Measurements from ENCODE around the gene ANKRD28.
A peak's percentile ranks its signal among the peaks of the same experiment; 100 is the strongest.

The ANKRD28 gene

GRCh38 chr3:15801298-15801697, 3.5 kb upstream of the ANKRD28 start:
- Histone ChIP-seq H3K36me3 (ENCODE audit: control insufficient read depth in 1 of 2, insufficient read depth in 2 of 2, low read length in 2 of 2) (peaks cover 0 to 16% of the 10 kb centered on the region in 2 donors), H3K4me3 (ENCODE audit: low read depth in 1 of 2, low read length in 2 of 2) (no peak overlapping the region), H3K9me3 (ENCODE audit: control insufficient read depth in 1 of 2, low read length in 2 of 2) (no peaks in the 10 kb centered on the region), H3K4me1 (ENCODE audit: control insufficient read depth in 1 of 2, insufficient read depth in 2 of 2, low read length in 2 of 2) (peaks cover 0 to 5% of the 10 kb centered on the region in 2 donors), H3K27ac (ENCODE audit: low read length) (no peak overlapping the region), H3K27me3 (ENCODE audit: low read depth, low read length) (no peaks in the 10 kb centered on the region)

DNA sequence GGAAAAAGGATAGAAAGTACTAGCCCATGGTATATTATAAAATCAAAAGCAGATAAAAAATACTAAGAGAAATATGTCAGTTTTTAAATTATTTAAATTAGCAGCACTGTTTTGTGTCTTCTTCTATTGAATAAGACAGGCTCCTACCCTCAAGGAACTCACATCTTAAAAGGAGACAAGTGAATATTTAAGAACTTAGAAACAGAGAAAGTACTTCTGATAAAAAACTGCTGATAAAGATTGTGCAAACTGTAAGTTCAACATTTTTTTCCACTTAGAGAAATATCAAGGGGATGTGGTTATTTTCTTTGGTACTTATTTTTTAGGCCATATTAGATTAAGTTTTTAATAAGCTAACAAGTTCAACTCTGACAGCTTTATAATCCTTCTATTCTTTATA, 3.0 kb upstream of the ANKRD28 start:
- peaks cover 0 to 5% of the 10 kb centered on the region in 2 donors for H3K4me1 ChIP-seq (ENCODE audit: control insufficient read depth in 1 of 2, insufficient read depth in 2 of 2, low read length in 2 of 2)
- no peak overlapping the region for H3K4me3 ChIP-seq (ENCODE audit: low read depth in 1 of 2, low read length in 2 of 2)
- no peaks in the 10 kb centered on the region for H3K27me3 ChIP-seq (ENCODE audit: low read depth, low read length)
- no peaks in the 10 kb centered on the region for H3K9me3 ChIP-seq (ENCODE audit: control insufficient read depth in 1 of 2, low read length in 2 of 2)
- H3K27ac ChIP-seq (ENCODE audit: low read length): no peak overlapping the region
- H3K36me3 ChIP-seq (ENCODE audit: control insufficient read depth in 1 of 2, insufficient read depth in 2 of 2, low read length in 2 of 2): peaks cover 0 to 19% of the 10 kb centered on the region in 2 donors

DNA sequence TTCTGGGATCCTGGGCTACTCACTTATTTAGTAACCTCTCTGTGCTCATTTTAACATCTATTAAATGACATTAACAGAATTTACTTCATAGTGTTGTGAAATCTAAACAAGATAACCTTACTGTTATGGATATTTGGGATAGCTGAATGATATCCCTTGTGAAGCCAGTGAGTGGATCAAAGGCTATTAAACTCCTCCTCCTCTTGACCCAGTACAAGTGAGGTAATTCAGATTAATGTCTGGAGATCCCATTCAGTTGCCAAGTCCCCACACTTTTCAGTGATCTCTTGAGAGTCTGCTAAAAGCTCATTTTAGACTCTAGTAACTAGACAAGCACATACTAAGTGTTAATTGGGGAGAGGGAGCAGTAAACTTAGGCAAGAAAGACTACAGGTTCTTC, 2.5 kb upstream of the ANKRD28 start:
- no peaks in the 10 kb centered on the region for H3K9me3 ChIP-seq (ENCODE audit: control insufficient read depth in 1 of 2, low read length in 2 of 2)
- no peak overlapping the region for H3K4me3 ChIP-seq (ENCODE audit: low read depth in 1 of 2, low read length in 2 of 2)
- H3K27me3 ChIP-seq (ENCODE audit: low read depth, low read length): no peaks in the 10 kb centered on the region
- H3K36me3 ChIP-seq (ENCODE audit: control insufficient read depth in 1 of 2, insufficient read depth in 2 of 2, low read length in 2 of 2): peaks cover 0 to 24% of the 10 kb centered on the region in 2 donors
- no peak overlapping the region for H3K27ac ChIP-seq (ENCODE audit: low read length)
- peaks cover 0 to under 1% of the 10 kb centered on the region in 2 donors for H3K4me1 ChIP-seq (ENCODE audit: control insufficient read depth in 1 of 2, insufficient read depth in 2 of 2, low read length in 2 of 2)

- peak overlapping the region; percentile 96 for H3K27ac ChIP-seq (ENCODE audit: low read length)
- H3K9me3 ChIP-seq (ENCODE audit: control insufficient read depth in 1 of 2, low read length in 2 of 2): no peaks in the 10 kb centered on the region
- peaks cover 0 to 35% of the 10 kb centered on the region in 2 donors for H3K36me3 ChIP-seq (ENCODE audit: control insufficient read depth in 1 of 2, insufficient read depth in 2 of 2, low read length in 2 of 2)
- H3K4me3 ChIP-seq (ENCODE audit: low read depth in 1 of 2, low read length in 2 of 2): no peak overlapping the region
- no peaks in the 10 kb centered on the region for H3K27me3 ChIP-seq (ENCODE audit: low read depth, low read length)
- no peaks in the 10 kb centered on the region for H3K4me1 ChIP-seq (ENCODE audit: control insufficient read depth in 1 of 2, insufficient read depth in 2 of 2, low read length in 2 of 2)
Measured at GRCh38 chr3:15798533-15799245, 910 bp upstream of the ANKRD28 start.

DNA sequence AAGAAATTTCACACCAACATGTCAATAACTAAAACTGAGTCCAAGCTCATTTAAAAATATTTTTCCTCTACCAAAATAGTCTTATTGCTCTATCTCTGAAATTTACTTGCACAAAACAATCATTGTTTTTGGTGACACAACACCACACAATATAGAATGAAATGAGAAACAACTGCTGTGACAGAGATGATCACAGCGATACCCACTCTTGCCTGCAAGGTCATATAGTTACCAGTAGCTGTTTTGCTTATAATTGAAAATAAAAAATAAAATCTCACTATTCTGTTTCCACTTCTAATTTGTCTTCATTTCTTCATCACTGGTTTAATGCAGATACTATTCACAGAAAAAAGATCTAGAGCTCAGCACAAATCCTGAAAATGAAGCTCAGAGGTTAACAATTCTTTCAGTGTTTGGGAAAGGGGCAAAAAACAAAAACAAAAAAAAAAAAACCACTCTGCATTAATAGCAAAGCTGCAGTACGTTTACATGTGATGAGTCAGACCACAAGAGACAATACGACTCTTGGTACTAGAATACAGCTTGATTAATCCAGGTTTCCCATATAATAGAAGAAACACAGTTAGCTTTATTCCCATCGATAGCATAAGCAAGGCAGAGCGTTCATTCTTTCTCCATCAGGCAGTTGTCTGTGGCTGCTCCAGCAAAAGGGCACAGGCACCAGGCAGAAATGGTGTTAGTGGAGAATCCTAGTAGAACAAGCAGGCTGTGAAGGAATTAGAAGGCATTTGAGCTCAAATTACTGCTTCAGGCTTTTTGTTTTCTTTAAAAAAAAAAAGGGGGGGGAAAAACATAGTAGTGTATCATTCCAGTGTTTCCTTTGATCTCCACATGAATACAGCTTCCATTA, 773 bp downstream of the ANKRD28 start:
- Histone ChIP-seq H3K27ac (ENCODE audit: low read length) (peak overlapping the region; percentile 96), H3K36me3 (ENCODE audit: control insufficient read depth in 1 of 2, insufficient read depth in 2 of 2, low read length in 2 of 2) (peaks cover 0 to 39% of the 10 kb centered on the region in 2 donors), H3K4me3 (ENCODE audit: low read depth in 1 of 2, low read length in 2 of 2) (peak overlapping the region; percentile 57 to 75), H3K4me1 (ENCODE audit: control insufficient read depth in 1 of 2, insufficient read depth in 2 of 2, low read length in 2 of 2) (no peaks in the 10 kb centered on the region), H3K9me3 (ENCODE audit: control insufficient read depth in 1 of 2, low read length in 2 of 2) (no peaks in the 10 kb centered on the region), H3K27me3 (ENCODE audit: low read depth, low read length) (no peaks in the 10 kb centered on the region)

DNA sequence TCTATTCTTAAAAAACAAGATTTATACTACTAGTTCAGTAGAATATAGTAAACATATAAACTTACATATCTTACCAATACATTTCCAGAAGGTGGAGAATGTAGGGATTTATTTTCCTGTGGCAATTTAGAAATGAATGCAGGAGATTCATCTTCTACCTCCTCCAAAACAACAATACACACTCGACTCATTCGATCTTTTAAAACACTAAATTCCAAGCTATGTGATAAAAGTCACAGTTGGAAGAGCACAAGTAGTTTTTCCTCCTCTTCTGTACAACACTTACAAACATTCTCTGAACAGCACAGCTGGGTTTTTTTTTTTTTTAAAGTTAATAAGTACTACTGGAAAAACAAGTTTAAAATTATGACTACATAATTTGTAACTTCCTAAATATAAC, 1.4 kb downstream of the ANKRD28 start:
- H3K27me3 ChIP-seq (ENCODE audit: low read depth, low read length): no peaks in the 10 kb centered on the region
- peaks cover 0 to 39% of the 10 kb centered on the region in 2 donors for H3K36me3 ChIP-seq (ENCODE audit: control insufficient read depth in 1 of 2, insufficient read depth in 2 of 2, low read length in 2 of 2)
- H3K27ac ChIP-seq (ENCODE audit: low read length): peak overlapping the region; percentile 96
- no peaks in the 10 kb centered on the region for H3K4me1 ChIP-seq (ENCODE audit: control insufficient read depth in 1 of 2, insufficient read depth in 2 of 2, low read length in 2 of 2)
- peak overlapping the region; percentile 57 to 75 for H3K4me3 ChIP-seq (ENCODE audit: low read depth in 1 of 2, low read length in 2 of 2)
- H3K9me3 ChIP-seq (ENCODE audit: control insufficient read depth in 1 of 2, low read length in 2 of 2): no peaks in the 10 kb centered on the region

DNA sequence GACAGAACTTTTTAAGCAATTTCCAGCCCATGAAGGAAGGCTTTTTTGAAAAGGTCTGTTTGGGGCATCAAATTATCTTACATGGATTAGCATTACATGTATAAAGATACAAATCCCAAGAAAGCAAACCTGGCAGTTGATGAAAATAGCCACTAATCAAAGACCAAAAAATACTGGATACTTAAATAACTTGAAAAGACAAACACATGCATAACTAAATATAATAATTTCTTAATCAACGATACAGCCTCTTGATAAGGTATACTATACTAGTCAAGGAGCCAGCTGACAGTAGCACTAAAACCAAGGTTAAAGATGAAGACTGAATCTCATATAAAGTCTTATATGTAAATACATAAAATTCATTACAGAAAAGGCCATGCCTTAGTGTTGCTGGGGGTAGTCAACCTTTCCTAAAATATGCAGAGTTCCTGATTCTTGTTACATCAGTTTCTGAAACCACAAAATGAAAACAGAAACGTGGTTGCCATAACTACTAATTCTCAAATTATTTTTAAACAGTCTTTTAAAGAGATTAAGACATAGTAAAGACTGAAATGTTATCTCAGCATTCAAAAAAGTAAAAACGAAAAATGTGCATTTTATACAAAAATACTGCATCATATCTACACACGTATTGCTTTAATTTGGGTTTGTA, 2.0 kb downstream of the ANKRD28 start:
- Histone ChIP-seq H3K36me3 (ENCODE audit: control insufficient read depth in 1 of 2, insufficient read depth in 2 of 2, low read length in 2 of 2) (peaks cover 0 to 39% of the 10 kb centered on the region in 2 donors), H3K27me3 (ENCODE audit: low read depth, low read length) (no peaks in the 10 kb centered on the region), H3K27ac (ENCODE audit: low read length) (peak overlapping the region; percentile 96), H3K4me3 (ENCODE audit: low read depth in 1 of 2, low read length in 2 of 2) (peak overlapping the region; percentile 57 to 75), H3K9me3 (ENCODE audit: control insufficient read depth in 1 of 2, low read length in 2 of 2) (no peaks in the 10 kb centered on the region), H3K4me1 (ENCODE audit: control insufficient read depth in 1 of 2, insufficient read depth in 2 of 2, low read length in 2 of 2) (no peaks in the 10 kb centered on the region)

GRCh38 chr3:15794842-15795650, 2.7 kb downstream of the ANKRD28 start:
- Histone ChIP-seq H3K27me3 (ENCODE audit: low read depth, low read length) (no peaks in the 10 kb centered on the region), H3K27ac (ENCODE audit: low read length) (peak overlapping the region; percentile 96), H3K36me3 (ENCODE audit: control insufficient read depth in 1 of 2, insufficient read depth in 2 of 2, low read length in 2 of 2) (peaks cover 0 to 39% of the 10 kb centered on the region in 2 donors), H3K4me1 (ENCODE audit: control insufficient read depth in 1 of 2, insufficient read depth in 2 of 2, low read length in 2 of 2) (no peaks in the 10 kb centered on the region), H3K9me3 (ENCODE audit: control insufficient read depth in 1 of 2, low read length in 2 of 2) (no peaks in the 10 kb centered on the region), H3K4me3 (ENCODE audit: low read depth in 1 of 2, low read length in 2 of 2) (peak overlapping the region; percentile 57 to 75)

- H3K36me3 ChIP-seq (ENCODE audit: control insufficient read depth in 1 of 2, insufficient read depth in 2 of 2, low read length in 2 of 2): peaks cover 0 to 39% of the 10 kb centered on the region in 2 donors
- H3K4me1 ChIP-seq (ENCODE audit: control insufficient read depth in 1 of 2, insufficient read depth in 2 of 2, low read length in 2 of 2): no peaks in the 10 kb centered on the region
- peak overlapping the region; percentile 18 to 57 for H3K4me3 ChIP-seq (ENCODE audit: low read depth in 1 of 2, low read length in 2 of 2)
- H3K27me3 ChIP-seq (ENCODE audit: low read depth, low read length): no peaks in the 10 kb centered on the region
- no peaks in the 10 kb centered on the region for H3K9me3 ChIP-seq (ENCODE audit: control insufficient read depth in 1 of 2, low read length in 2 of 2)
- peak overlapping the region; percentile 96 for H3K27ac ChIP-seq (ENCODE audit: low read length)
Measured at GRCh38 chr3:15794303-15794771, 3.4 kb downstream of the ANKRD28 start.

- Histone ChIP-seq H3K9me3 (ENCODE audit: control insufficient read depth in 1 of 2, low read length in 2 of 2) (no peaks in the 10 kb centered on the region), H3K36me3 (ENCODE audit: control insufficient read depth in 1 of 2, insufficient read depth in 2 of 2, low read length in 2 of 2) (peaks cover 3 to 26% of the 10 kb centered on the region in 2 donors), H3K4me3 (ENCODE audit: low read depth in 1 of 2, low read length in 2 of 2) (no peak overlapping the region), H3K4me1 (ENCODE audit: control insufficient read depth in 1 of 2, insufficient read depth in 2 of 2, low read length in 2 of 2) (no peaks in the 10 kb centered on the region), H3K27ac (ENCODE audit: low read length) (no peak overlapping the region), H3K27me3 (ENCODE audit: low read depth, low read length) (no peaks in the 10 kb centered on the region)
Measured at GRCh38 chr3:15791525-15791924, 6.3 kb downstream of the ANKRD28 start.

All from muscle layer of duodenum (tissue), 2 donors.